GM12872 (cell line): ENCODE results near the gene WNT6.

Experiments used
- TF ChIP-seq, protein P1 (sequence below): IDR thresholded peaks from 3 replicates; pipeline ENCODE4 v1.5.1; 2011; ENCODE audit warnings: low read depth, mild to moderate bottlenecking, low read length, moderate library complexity; ENCODE audit not compliant: insufficient read depth

Gene WNT6

DNA sequence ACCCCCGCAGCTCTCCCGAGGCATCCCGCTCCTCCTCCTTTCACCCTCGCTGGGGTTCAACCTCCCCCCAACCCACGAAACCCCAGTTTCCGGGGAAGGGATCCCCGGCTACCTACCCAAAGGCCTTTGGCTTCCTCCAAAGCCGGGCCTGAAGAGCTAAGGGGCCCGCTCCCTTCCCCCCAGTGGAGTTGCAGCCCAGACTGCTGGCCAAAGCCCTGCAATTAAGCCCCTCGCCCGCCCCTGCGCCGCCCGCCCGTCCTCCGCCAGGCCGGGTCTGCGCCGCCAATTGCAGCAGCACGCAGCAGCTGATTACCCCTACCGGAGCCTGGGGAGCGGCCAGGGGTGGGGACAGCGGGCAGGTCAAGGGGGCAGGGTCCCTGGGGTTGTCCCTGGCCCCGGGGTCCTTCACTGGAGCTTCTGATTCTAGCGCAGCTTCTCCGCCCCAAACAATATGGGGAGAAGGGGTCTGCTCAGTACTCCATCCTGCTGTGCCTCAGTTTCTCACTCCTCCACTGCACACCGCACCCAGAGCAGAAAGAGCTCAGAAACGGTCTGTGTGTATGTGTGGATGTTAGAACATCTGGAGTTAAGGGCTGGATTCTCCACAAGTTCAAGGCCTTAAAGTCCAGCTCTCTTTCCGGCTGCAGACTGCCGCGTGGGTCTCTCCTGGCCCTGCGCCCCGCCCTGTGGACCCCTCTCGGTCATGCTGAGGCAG lies 37.9 kb downstream of the WNT6 start:
- TF ChIP-seq, protein P1, sequence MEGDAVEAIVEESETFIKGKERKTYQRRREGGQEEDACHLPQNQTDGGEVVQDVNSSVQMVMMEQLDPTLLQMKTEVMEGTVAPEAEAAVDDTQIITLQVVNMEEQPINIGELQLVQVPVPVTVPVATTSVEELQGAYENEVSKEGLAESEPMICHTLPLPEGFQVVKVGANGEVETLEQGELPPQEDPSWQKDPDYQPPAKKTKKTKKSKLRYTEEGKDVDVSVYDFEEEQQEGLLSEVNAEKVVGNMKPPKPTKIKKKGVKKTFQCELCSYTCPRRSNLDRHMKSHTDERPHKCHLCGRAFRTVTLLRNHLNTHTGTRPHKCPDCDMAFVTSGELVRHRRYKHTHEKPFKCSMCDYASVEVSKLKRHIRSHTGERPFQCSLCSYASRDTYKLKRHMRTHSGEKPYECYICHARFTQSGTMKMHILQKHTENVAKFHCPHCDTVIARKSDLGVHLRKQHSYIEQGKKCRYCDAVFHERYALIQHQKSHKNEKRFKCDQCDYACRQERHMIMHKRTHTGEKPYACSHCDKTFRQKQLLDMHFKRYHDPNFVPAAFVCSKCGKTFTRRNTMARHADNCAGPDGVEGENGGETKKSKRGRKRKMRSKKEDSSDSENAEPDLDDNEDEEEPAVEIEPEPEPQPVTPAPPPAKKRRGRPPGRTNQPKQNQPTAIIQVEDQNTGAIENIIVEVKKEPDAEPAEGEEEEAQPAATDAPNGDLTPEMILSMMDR = no peak

DNA sequence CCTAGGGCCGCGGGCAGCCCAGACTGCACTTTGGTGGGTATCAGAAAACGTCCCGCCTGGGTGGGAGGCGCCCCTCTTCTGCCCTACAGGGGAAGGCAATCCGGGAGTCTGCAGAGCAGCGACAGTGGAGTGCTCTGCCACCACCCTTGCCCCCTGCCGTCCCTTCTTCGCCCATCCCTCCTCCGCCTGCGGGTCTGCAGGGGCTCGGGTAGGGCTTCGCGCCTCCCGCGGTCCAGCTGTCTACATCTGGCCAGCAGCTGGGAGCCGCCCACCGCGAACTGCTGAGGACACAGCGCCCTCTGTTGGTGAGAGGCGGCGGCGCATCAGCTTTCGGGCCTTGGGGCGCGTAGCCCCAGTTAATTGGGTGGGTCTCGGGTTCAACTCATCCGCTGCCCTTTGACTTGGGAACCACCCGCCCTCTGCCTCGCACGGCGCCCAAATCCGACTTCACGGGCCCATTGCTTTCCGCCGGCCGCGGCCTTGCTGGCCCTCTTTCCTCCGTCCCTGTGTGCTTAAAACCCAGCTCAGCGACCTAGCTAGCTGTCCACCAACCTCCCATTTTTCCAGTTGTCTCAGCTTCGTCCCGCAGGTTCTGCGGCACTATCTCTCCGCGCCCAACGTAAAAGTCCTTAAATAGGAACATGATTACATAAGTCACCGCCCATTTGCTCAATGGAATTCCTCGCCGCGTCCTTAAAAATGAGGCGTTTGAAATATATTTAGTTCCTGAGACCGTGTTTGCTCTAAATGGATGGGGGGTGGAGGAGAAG lies 38.7 kb downstream of the WNT6 start:
- TF ChIP-seq, protein P1 = peak; percentile 96

DNA sequence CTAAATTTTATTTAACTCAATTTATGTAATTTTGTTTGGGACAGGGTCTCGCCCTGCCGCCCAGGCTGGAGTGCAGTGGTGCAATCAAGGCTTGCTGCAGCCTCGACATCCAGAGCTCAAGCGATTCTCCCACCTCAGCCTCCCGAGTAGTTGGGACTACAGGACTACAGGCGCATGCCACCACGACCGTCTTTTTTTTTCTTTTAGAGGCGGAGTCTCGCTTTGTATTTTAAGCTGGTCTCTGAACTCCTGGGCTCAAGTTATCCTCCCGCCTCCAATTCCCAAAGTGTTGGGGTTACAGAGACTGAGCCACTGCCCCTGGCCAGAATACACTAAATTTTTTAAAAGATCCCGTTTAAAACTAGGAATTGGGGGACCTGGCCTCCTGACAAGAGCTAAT lies 39.5 kb downstream of the WNT6 start:
- TF ChIP-seq, protein P1 = no peak

DNA sequence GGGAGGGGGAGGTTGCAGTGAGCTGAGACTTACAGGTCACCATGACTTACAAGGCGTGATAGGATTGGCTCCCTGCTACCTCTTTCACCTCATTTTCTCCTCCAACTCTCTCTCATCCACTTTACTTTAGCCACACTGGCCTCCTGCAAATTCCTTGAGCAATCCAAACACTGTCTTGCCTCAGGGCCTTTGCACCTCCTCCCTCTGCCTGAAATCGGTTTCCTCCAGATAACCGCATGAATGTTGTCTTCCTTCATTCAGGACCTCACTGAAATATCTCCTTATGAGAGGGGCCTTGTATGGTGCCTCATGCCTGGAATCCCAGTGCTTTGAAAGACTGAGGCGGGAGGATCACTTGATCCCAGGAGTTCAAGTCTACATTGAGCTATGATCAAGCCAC lies 42.8 kb downstream of the WNT6 start:
- TF ChIP-seq, protein P1 = no peak

DNA sequence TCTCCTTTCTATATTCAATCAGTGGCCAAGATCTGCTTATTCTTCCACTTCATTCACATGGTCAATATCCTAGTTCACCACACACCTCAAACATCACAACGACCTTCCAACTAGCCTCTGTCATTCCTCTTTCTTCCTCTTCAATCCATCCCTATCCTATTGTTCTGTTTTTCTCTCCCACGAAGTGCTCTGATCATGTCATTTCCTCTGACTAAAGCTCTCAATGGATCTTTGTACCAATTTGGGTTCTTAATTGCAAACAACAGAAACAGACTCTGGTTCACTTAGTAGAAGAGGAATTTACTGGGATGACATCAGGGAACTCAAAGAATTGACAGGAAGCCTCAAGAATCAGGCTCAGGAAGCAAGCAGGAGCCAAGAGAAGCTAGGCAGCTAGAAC lies 44.6 kb downstream of the WNT6 start:
- TF ChIP-seq, protein P1 = no peak

DNA sequence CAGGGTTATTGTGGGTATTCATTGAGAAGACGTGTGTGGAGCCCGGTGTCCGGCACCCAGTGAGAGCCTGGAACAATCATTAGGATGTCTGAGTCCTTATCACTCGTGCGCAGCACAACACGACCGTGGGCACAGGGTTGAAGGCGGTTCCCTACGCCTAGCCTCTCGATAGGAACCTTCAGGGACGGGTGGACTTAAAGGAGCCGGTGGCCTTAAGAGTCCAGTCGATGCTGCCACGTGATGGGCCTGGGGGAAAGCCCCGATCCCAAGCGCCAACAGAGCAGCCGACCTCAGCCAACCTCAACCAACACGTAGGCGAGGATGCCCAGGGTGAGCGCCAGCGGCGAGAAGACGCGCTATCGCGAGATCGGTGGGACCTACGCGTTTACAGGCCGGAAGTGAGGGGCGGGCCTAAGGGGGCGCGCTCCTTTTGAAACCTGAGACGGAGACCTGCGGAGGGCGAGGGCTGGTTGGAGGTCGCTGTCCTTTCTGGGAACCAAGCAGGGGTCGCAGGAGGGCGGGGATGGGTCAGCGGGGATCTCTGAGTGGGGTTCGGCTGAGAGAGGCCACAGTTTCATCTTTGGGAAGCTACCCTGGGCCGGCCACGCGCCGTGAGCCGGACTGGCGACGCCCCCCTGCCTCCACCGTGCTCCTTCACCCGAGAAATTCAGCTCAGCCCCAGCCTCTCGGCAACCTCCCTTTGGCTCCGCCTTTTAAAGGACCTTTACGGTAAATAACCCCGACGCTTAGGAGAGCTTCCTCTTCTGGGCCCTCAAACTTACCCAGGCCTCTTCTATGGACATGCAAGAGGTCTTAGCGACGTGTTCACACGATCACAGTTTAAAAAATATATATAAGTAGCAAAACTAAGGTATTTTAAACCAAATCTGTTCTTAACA lies 49.4 kb downstream of the WNT6 start:
- TF ChIP-seq, protein P1 = no peak

DNA sequence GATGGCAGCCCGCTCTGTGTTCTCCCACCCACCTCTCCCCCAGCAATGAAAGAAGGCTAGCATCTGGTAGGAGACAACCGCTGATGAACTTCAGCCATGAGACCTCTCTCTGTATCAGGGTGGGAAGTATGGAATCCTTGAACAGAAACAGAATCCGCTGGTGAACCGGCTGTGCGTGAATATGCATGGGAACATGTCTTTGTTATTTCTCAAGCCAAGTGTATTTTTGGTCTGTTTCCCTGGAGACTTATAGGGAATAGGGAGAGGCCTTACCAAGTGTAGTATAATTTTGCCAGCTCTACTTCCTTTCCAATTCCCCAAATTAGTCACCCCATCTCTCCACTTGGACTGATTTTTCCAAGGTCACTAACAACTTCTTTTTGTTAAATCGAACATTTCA lies 51.1 kb downstream of the WNT6 start:
- TF ChIP-seq, protein P1 = no peak
